GM13976 (cell line): ENCODE measurements around the gene PMVK.

Experiments
- DNase-seq: peaks from one replicate; pipeline ENCODE4 v3.0.0; 2012; ENCODE audit warnings: low spot score
- CTCF ChIP-seq: IDR thresholded peaks from 2 replicates; pipeline ENCODE4 v1.5.1; 2012; ENCODE audit warnings: borderline replicate concordance, mild to moderate bottlenecking; ENCODE audit not compliant: insufficient read depth; ENCODE audit errors: extremely low read depth, missing control alignments, control extremely low read depth
- in situ Hi-C: fragments of 300-500 bp; cut with MboI; formaldehyde crosslinking; loops from one replicate; pipeline ENCODE4 v1.12.0; 2022; ENCODE audit warnings: low sequenced_read_pairs, mixed read lengths, inconsistent platforms; ENCODE audit not compliant: unreplicated experiment

Gene PMVK

GRCh38 chr1:154888757-154889156, 47.8 kb downstream of the PMVK start:
- in situ Hi-C loops = loop anchor here (25.0 kb wide), 1 partner anchor 326 kb away; the partner anchor contains the start of genes CHRNB2 and UBE2Q1
- DNase-seq = no peak

GRCh38 chr1:154886281-154887015, 50.1 kb downstream of the PMVK start:
- TF ChIP-seq CTCF = no peak
- DNase-seq = no peak
- in situ Hi-C loops = loop anchor here (25.0 kb wide), 1 partner anchor 324 kb away; the partner anchor contains the start of genes CHRNB2 and UBE2Q1

More at GRCh38 chr1:154888757-154889156, 47.8 kb downstream of the PMVK start:
- no peak for TF ChIP-seq CTCF

GRCh38 chr1:154884869-154885701, 51.4 kb downstream of the PMVK start:
- no peak for DNase-seq
- in situ Hi-C loops = loop anchor here (5.0 to 25.0 kb wide), 2 partner anchors 218 to 323 kb away; partner anchors contain the start of genes CHRNB2 and UBE2Q1
- no peak for TF ChIP-seq CTCF

GRCh38 chr1:154883919-154884868, 52.3 kb downstream of the PMVK start:
- TF ChIP-seq CTCF = no peak
- no peak for DNase-seq
- in situ Hi-C loops = loop anchor here (5.0 to 25.0 kb wide), 2 partner anchors 217 to 322 kb away; partner anchors contain the start of genes CHRNB2 and UBE2Q1

- no peak for DNase-seq
- no peak for TF ChIP-seq CTCF
- in situ Hi-C loops = loop anchor here (5.0 to 25.0 kb wide), 2 partner anchors 215 to 320 kb away; partner anchors contain the start of genes CHRNB2 and UBE2Q1
Measured at GRCh38 chr1:154881820-154882535, 54.5 kb downstream of the PMVK start.
